HG02885 (cell line): ENCODE results near the gene GDE1.

Experiments
- ATAC-seq: cut with Tn5 transposase; IDR thresholded peaks from one replicate; pipeline ENCODE4 v1.9.1; 2021; ENCODE audit warnings: mild to moderate bottlenecking; ENCODE audit not compliant: unreplicated experiment, poor library complexity

Gene GDE1

DNA sequence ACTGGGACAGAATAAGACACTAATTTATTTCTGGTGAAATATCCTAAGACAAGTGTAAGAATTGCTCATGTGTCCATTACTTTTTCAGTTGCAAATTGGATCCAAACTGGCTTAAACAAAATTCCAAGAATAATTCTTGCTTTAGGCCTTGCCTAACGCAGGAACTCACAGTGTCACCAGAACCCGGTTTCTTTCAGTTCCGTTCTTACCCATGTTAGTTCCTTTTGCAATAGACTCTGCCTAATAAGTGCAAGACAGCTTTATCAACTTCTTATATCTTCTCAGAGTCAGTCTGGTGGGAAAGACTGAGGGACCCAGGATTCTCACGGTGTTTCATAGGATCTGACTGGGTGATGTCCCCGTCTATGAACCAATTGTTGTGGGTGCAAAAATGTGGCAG, 24.7 kb downstream of the GDE1 start:
- no peak for ATAC-seq

GRCh38 chr16:19490619-19491018, 31.3 kb downstream of the GDE1 start:
- no peak for ATAC-seq

GRCh38 chr16:19488213-19488640, 33.7 kb downstream of the GDE1 start:
- no peak for ATAC-seq

GRCh38 chr16:19486750-19487325, 35.1 kb downstream of the GDE1 start:
- no peak for ATAC-seq

DNA sequence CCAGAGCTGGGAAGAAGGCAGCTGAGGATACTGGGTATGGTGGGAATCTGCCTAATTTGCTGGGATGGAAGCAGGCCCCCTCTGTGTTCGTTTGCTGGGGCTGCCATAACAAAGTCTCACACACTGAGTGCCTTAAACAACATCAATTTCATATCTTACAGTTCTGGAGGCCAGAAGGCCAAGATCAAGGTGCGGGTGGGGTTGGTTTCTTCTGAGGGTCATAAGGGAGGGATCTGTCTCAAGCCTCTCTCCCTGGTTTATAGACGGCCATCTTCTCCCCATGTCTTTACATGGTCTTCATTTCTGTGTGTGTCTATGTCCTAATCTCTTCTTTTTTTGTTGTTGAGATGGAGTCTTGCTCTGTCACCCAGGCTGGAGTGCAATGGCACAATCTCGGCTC, 35.8 kb downstream of the GDE1 start:
- ATAC-seq = no peak

DNA sequence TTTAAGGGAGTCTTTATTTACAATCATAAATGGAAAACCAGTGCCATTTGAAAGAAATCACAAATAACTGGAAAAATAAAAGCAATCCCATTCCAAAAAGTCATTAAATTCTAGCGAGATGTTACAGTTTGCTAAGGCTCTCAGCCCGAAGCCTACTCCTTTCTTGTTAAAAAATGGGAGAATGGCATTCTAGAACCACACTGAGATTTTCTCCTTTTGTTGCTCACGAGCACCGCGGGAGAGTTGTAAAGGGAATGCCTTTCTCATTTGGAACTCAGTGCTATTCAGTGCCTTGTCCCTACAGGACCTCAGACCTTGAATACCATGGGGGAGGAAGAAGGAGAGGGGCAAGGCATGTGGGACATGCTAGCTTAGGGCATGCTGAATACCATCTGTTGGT, 36.3 kb downstream of the GDE1 start:
- ATAC-seq = no peak

GRCh38 chr16:19484096-19484495, 37.8 kb downstream of the GDE1 start:
- ATAC-seq = no peak

- no peak for ATAC-seq
These were observed 39.6 kb downstream of the GDE1 start for GRCh38 chr16:19482291-19482690.

DNA sequence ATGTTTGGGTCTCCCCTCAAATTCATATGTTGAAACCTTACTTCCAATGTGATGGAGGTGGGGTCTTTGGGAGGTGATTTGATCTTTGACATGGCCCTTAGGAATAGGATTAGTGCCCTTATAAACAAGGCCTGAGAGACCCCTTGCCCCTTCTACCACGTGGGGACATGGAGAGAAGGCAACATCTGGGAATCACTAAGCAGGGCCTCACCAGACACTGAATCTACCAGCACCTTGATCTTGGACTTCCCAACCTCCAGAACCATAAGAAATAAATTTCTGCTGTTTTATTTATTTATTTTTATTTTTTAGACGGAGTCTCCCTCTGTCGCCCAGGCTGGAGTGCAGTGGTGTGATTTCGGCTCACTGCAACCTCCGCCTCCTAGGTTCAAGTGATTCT, 40.1 kb downstream of the GDE1 start:
- no peak for ATAC-seq

DNA sequence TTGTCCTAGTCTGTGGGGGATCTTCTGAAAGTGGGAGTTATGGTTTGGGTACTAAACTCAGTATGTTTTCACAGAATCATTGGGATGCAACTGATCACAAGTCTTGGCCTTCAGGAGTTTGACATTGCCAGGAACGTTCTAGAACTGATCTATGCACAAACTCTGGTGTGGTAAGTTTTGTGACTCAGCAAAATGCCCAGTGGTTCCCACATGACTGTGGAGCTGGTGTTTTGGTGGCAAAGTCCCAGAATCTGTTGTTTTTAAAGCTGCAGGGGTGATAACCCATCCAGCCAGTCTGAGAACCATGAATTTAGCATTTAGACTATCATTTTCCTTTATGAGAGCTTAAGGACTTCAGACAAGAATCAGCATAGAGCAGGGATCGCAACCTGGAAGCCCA, 40.6 kb downstream of the GDE1 start:
- no peak for ATAC-seq

DNA sequence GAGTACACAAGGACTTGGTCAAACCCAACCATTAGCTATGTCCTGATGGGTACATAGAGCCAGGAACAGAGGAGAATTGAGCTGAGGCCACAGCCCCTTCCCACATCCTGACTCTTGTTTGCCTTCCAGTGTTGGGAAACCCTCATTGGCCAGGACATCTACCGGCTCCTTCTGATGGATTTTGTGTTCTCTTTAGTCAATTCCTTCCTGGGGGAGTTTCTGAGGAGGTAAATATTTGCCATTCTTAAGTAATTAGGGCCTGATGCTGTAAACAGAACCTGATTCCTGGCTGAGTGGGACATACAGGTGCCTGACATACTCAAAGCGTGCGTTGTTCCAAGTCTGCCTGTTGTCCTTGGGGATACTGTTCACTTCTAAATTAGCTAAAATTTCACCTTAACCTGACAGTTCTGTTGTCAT, 42.6 kb downstream of the GDE1 start:
- ATAC-seq = no peak

DNA sequence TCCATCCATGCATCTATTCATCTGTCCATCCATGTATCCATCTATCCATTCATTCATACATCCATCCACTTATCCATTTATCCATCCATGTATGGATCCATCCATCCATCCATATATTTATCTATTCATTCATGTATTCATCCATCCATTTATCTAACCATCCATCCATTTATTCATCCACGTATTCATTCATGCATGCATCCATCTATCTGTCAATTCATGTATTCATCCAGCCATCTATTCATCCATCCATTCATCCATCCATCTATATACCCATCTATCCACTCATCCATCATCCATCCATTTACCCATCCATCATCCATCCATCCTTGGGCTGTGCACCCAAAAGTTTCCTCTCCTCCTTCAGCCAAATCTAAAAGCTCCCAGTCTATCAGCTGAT, 43.4 kb downstream of the GDE1 start:
- ATAC-seq = no peak

DNA sequence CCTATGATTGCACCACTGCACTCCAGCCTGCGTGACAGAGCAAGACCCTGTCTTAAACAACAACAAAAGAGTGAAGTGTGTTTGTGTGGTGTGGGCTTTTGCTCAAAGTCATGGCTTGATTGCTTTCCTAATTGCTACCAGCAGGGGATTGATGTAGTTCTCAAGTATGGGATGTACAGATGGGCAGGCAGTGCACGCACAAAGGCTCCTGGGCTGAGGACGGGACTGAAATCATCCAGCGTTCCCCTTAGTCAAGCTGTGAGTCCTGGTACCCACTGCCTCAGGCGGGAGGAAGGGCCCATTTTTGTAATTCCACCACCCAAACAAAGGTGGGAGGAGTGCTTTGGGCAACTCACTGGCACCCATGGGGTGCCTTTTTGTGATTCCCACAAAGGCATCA, 47.3 kb downstream of the GDE1 start:
- no peak for ATAC-seq

- no peak for ATAC-seq
These were observed 49.4 kb downstream of the GDE1 start for GRCh38 chr16:19472482-19472881.

DNA sequence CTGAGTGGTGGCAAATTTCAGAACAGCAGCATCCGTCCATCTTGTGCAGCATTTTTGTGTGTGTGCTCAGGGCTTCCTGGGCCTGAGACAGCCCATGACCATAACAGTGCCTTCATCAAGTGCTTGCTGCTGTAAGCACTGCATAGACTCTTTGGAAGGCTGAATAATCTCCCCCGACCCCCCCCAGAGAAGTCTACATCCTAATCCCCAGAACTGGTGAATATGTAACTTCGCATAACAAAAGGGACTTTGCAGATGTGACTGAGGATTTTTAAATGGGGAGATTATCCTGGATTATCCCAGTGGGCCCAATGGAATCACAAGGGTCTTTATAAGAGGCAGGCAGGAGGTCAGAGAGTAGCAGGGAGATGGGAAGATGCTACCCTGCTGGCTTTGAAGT, 53.6 kb downstream of the GDE1 start:
- no peak for ATAC-seq

GRCh38 chr16:19463468-19464315, 58.2 kb downstream of the GDE1 start:
- ATAC-seq = no peak

- ATAC-seq = no peak
These were observed 61.5 kb downstream of the GDE1 start for GRCh38 chr16:19460397-19460796.

GRCh38 chr16:19458722-19459379, 63.0 kb downstream of the GDE1 start:
- ATAC-seq = no peak
